ENCODE data around the gene GCK. TPM values are rescaled to one million over a fixed set of nuclear protein-coding genes. Genes with fewer than 3 reads are reported as not detected.

The GCK gene
- polyA plus RNA-seq, 4 donors, result 0.85 to 1.1 TPM; not detected in 2

- FAIRE-seq (no peak), DNase-seq (no peak)
- Histone ChIP-seq H3K36me3 (ENCODE audit: control insufficient read depth in 3 of 3, insufficient read depth in 2 of 3, low read depth in 1 of 3, low read length in 3 of 3) (no peaks in the 10 kb centered on the region), H3K27me3 (ENCODE audit: control insufficient read depth in 3 of 3, insufficient read depth in 3 of 3, low read length in 3 of 3) (peaks cover 0 to 7% (median 0%) of the 10 kb centered on the region in 3 donors), H3K9me3 (ENCODE audit: control insufficient read depth in 2 of 2, insufficient read depth in 1 of 2, low read depth in 1 of 2, low read length in 1 of 2) (no peaks in the 10 kb centered on the region), H3K4me3 (ENCODE audit: low read depth in 1 of 3, low read length in 3 of 3) (no peak overlapping the region), H3K27ac (ENCODE audit: low read depth in 1 of 3, low read length in 2 of 3) (no peak overlapping the region), H3K4me1 (ENCODE audit: control insufficient read depth in 3 of 3, insufficient read depth in 2 of 3, low read depth in 1 of 3, low read length in 2 of 3) (no peaks in the 10 kb centered on the region)
- 86 to 94% (median 90%) methylated on average over 7 of the region's 7 CpGs for WGBS, 3 donors
These were observed 4.0 kb upstream of the GCK start for GRCh38 chr7:44193011-44193802.

- WGBS, 3 donors, result 80 to 92% (median 84%) methylated on average over 5 of the region's 5 CpGs
- no peaks in the 10 kb centered on the region for H3K4me1 ChIP-seq (ENCODE audit: control insufficient read depth in 3 of 3, insufficient read depth in 2 of 3, low read depth in 1 of 3, low read length in 2 of 3)
These were observed 1.9 kb upstream of the GCK start for GRCh38 chr7:44191171-44191570.

GRCh38 chr7:44189993-44190872 is 994 bp upstream of the GCK start:
- DNase-seq (no peak), FAIRE-seq (no peak)
- whole genome bisulfite sequencing, 3 donors, result 80 to 83% (median 82%) methylated on average over 14 of the region's 14 CpGs
- no peaks in the 10 kb centered on the region for H3K36me3 ChIP-seq (ENCODE audit: control insufficient read depth in 3 of 3, insufficient read depth in 2 of 3, low read depth in 1 of 3, low read length in 3 of 3)
- H3K9me3 ChIP-seq (ENCODE audit: control insufficient read depth in 2 of 2, insufficient read depth in 1 of 2, low read depth in 1 of 2, low read length in 1 of 2), result no peaks in the 10 kb centered on the region
- no peak overlapping the region for H3K27ac ChIP-seq (ENCODE audit: low read depth in 1 of 3, low read length in 2 of 3)
- no peaks in the 10 kb centered on the region for H3K4me1 ChIP-seq (ENCODE audit: control insufficient read depth in 3 of 3, insufficient read depth in 2 of 3, low read depth in 1 of 3, low read length in 2 of 3)
- H3K27me3 ChIP-seq (ENCODE audit: control insufficient read depth in 3 of 3, insufficient read depth in 3 of 3, low read length in 3 of 3), result peaks cover 0 to 2% (median 0%) of the 10 kb centered on the region in 3 donors
- no peak overlapping the region for H3K4me3 ChIP-seq (ENCODE audit: low read depth in 1 of 3, low read length in 3 of 3)

More at GRCh38 chr7:44191171-44191570, 1.9 kb upstream of the GCK start:
- Histone ChIP-seq H3K36me3 (ENCODE audit: control insufficient read depth in 3 of 3, insufficient read depth in 2 of 3, low read depth in 1 of 3, low read length in 3 of 3) (no peaks in the 10 kb centered on the region), H3K4me3 (ENCODE audit: low read depth in 1 of 3, low read length in 3 of 3) (no peak overlapping the region), H3K27ac (ENCODE audit: low read depth in 1 of 3, low read length in 2 of 3) (no peak overlapping the region), H3K9me3 (ENCODE audit: control insufficient read depth in 2 of 2, insufficient read depth in 1 of 2, low read depth in 1 of 2, low read length in 1 of 2) (no peaks in the 10 kb centered on the region), H3K27me3 (ENCODE audit: control insufficient read depth in 3 of 3, insufficient read depth in 3 of 3, low read length in 3 of 3) (peaks cover 0 to 2% (median 0%) of the 10 kb centered on the region in 3 donors)
- no peak for FAIRE-seq
- DNase-seq, result no peak

- Histone ChIP-seq H3K36me3 (ENCODE audit: control insufficient read depth in 3 of 3, insufficient read depth in 2 of 3, low read depth in 1 of 3, low read length in 3 of 3) (no peaks in the 10 kb centered on the region), H3K27ac (ENCODE audit: low read depth in 1 of 3, low read length in 2 of 3) (peak overlapping the region in 1 of 3 donors; percentile 15), H3K27me3 (ENCODE audit: control insufficient read depth in 3 of 3, insufficient read depth in 3 of 3, low read length in 3 of 3) (peaks cover 0 to 2% (median 0%) of the 10 kb centered on the region in 3 donors), H3K4me1 (ENCODE audit: control insufficient read depth in 3 of 3, insufficient read depth in 2 of 3, low read depth in 1 of 3, low read length in 2 of 3) (no peaks in the 10 kb centered on the region), H3K4me3 (ENCODE audit: low read depth in 1 of 3, low read length in 3 of 3) (no peak overlapping the region), H3K9me3 (ENCODE audit: control insufficient read depth in 2 of 2, insufficient read depth in 1 of 2, low read depth in 1 of 2, low read length in 1 of 2) (no peaks in the 10 kb centered on the region)
- 78 to 83% (median 80%) methylated on average over 16 of the region's 16 CpGs for WGBS, 3 donors
- DNase-seq (no peak), FAIRE-seq (no peak)
These were observed 586 bp downstream of the GCK start for GRCh38 chr7:44188480-44189225.

GRCh38 chr7:44187636-44188416 is 1.4 kb downstream of the GCK start:
- Histone ChIP-seq H3K4me3 (ENCODE audit: low read depth in 1 of 3, low read length in 3 of 3) (no peak overlapping the region), H3K27ac (ENCODE audit: low read depth in 1 of 3, low read length in 2 of 3) (no peak overlapping the region), H3K36me3 (ENCODE audit: control insufficient read depth in 3 of 3, insufficient read depth in 2 of 3, low read depth in 1 of 3, low read length in 3 of 3) (no peaks in the 10 kb centered on the region), H3K9me3 (ENCODE audit: control insufficient read depth in 2 of 2, insufficient read depth in 1 of 2, low read depth in 1 of 2, low read length in 1 of 2) (peaks cover 0 to 4% of the 10 kb centered on the region in 2 donors), H3K27me3 (ENCODE audit: control insufficient read depth in 3 of 3, insufficient read depth in 3 of 3, low read length in 3 of 3) (peaks cover 0 to under 1% (median 0%) of the 10 kb centered on the region in 3 donors), H3K4me1 (ENCODE audit: control insufficient read depth in 3 of 3, insufficient read depth in 2 of 3, low read depth in 1 of 3, low read length in 2 of 3) (no peaks in the 10 kb centered on the region)
- 70 to 86% (median 74%) methylated on average over 9 of the region's 9 CpGs for WGBS, 3 donors
- no peak for FAIRE-seq
- no peak for DNase-seq

GRCh38 chr7:44186736-44187135 is 2.5 kb downstream of the GCK start:
- 81% methylated on average over 5 of the region's 5 CpGs for WGBS, 3 donors

GRCh38 chr7:44185729-44186128 is 3.5 kb downstream of the GCK start:
- Histone ChIP-seq H3K27me3 (ENCODE audit: control insufficient read depth in 3 of 3, insufficient read depth in 3 of 3, low read length in 3 of 3) (peaks cover 0 to 6% (median 6%) of the 10 kb centered on the region in 3 donors), H3K36me3 (ENCODE audit: control insufficient read depth in 3 of 3, insufficient read depth in 2 of 3, low read depth in 1 of 3, low read length in 3 of 3) (no peaks in the 10 kb centered on the region), H3K27ac (ENCODE audit: low read depth in 1 of 3, low read length in 2 of 3) (no peak overlapping the region), H3K4me3 (ENCODE audit: low read depth in 1 of 3, low read length in 3 of 3) (no peak overlapping the region), H3K4me1 (ENCODE audit: control insufficient read depth in 3 of 3, insufficient read depth in 2 of 3, low read depth in 1 of 3, low read length in 2 of 3) (no peaks in the 10 kb centered on the region), H3K9me3 (ENCODE audit: control insufficient read depth in 2 of 2, insufficient read depth in 1 of 2, low read depth in 1 of 2, low read length in 1 of 2) (peaks cover 0 to 7% of the 10 kb centered on the region in 2 donors)
- DNase-seq, result no peak
- FAIRE-seq, result no peak
- 28 to 72% (median 54%) methylated on average over 5 of the region's 5 CpGs for WGBS, 3 donors

More at GRCh38 chr7:44186736-44187135, 2.5 kb downstream of the GCK start:
- H3K27me3 ChIP-seq (ENCODE audit: control insufficient read depth in 3 of 3, insufficient read depth in 3 of 3, low read length in 3 of 3), result peaks cover 0 to 6% (median 3%) of the 10 kb centered on the region in 3 donors
- FAIRE-seq (no peak), DNase-seq (no peak)
- peaks cover 0 to 7% of the 10 kb centered on the region in 2 donors for H3K9me3 ChIP-seq (ENCODE audit: control insufficient read depth in 2 of 2, insufficient read depth in 1 of 2, low read depth in 1 of 2, low read length in 1 of 2)
- no peaks in the 10 kb centered on the region for H3K4me1 ChIP-seq (ENCODE audit: control insufficient read depth in 3 of 3, insufficient read depth in 2 of 3, low read depth in 1 of 3, low read length in 2 of 3)
- no peak overlapping the region for H3K27ac ChIP-seq (ENCODE audit: low read depth in 1 of 3, low read length in 2 of 3)
- no peak overlapping the region for H3K4me3 ChIP-seq (ENCODE audit: low read depth in 1 of 3, low read length in 3 of 3)
- no peaks in the 10 kb centered on the region for H3K36me3 ChIP-seq (ENCODE audit: control insufficient read depth in 3 of 3, insufficient read depth in 2 of 3, low read depth in 1 of 3, low read length in 3 of 3)
